Thyroid gland (tissue), 4 donors: Measurements from ENCODE around the gene EHMT1.

Experiments
- POLR2A ChIP-seq, 2 donors: fragments of 450-650 bp; IDR thresholded peaks; one replicate each; pipeline ENCODE4 v1.6.1; 2017; ENCODE audit warnings: antibody characterized with exemption in 2 of 2, mild to moderate bottlenecking in 2 of 2, moderate library complexity in 1 of 2
- TF ChIP-seq, protein P1 (sequence below), 6 experiments: fragments of 200-600 bp in 3 of 6; fragments of 450-650 bp in 3 of 6; sonication (generic) in 3 of 6; IDR thresholded peaks; one replicate each; pipeline ENCODE4 v1.5.1; 2016 to 2019; ENCODE audit warnings: antibody characterized with exemption in 6 of 6, mild to moderate bottlenecking in 2 of 6, inconsistent platforms in 1 of 6, moderate library complexity in 1 of 6

DNA sequence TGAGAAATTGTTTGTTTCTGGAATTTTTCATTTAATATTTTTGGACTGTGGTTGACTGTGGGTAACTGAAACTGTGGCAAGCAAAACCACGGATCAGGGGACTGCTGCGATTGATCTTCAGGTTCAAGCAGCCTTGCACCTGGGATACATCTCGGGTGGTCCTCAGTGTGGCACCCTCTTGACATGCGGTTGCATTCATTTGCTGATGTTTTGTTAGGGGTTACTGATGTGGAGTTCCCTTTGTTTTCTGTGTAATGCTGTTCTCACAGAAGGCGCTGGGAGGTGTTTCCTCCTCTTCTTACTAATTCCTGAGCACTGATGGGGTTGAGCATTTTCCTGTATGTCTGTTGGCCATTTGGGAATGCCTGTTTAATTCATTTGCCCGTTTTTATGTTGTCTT lies 60.4 kb downstream of the EHMT1 start:
- TF ChIP-seq, protein P1, sequence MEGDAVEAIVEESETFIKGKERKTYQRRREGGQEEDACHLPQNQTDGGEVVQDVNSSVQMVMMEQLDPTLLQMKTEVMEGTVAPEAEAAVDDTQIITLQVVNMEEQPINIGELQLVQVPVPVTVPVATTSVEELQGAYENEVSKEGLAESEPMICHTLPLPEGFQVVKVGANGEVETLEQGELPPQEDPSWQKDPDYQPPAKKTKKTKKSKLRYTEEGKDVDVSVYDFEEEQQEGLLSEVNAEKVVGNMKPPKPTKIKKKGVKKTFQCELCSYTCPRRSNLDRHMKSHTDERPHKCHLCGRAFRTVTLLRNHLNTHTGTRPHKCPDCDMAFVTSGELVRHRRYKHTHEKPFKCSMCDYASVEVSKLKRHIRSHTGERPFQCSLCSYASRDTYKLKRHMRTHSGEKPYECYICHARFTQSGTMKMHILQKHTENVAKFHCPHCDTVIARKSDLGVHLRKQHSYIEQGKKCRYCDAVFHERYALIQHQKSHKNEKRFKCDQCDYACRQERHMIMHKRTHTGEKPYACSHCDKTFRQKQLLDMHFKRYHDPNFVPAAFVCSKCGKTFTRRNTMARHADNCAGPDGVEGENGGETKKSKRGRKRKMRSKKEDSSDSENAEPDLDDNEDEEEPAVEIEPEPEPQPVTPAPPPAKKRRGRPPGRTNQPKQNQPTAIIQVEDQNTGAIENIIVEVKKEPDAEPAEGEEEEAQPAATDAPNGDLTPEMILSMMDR (IDR thresholded peaks at IDR 0.05): no peak
- TF ChIP-seq POLR2A (IDR thresholded peaks at IDR 0.05): no peak
